T-helper 22 cell (primary cell): ENCODE results near the gene KRTAP10-7.
"Not testable (repeated sequence)": the region's sequence is repeated elsewhere in the genome, so short reads cannot be mapped to it uniquely, and the experiment has no call there.

Experiments used
- DNase-seq: peaks from one replicate; pipeline ENCODE4 v3.0.0-alpha.2; 2020; ENCODE audit warnings: low read depth

The KRTAP10-7 gene

DNA sequence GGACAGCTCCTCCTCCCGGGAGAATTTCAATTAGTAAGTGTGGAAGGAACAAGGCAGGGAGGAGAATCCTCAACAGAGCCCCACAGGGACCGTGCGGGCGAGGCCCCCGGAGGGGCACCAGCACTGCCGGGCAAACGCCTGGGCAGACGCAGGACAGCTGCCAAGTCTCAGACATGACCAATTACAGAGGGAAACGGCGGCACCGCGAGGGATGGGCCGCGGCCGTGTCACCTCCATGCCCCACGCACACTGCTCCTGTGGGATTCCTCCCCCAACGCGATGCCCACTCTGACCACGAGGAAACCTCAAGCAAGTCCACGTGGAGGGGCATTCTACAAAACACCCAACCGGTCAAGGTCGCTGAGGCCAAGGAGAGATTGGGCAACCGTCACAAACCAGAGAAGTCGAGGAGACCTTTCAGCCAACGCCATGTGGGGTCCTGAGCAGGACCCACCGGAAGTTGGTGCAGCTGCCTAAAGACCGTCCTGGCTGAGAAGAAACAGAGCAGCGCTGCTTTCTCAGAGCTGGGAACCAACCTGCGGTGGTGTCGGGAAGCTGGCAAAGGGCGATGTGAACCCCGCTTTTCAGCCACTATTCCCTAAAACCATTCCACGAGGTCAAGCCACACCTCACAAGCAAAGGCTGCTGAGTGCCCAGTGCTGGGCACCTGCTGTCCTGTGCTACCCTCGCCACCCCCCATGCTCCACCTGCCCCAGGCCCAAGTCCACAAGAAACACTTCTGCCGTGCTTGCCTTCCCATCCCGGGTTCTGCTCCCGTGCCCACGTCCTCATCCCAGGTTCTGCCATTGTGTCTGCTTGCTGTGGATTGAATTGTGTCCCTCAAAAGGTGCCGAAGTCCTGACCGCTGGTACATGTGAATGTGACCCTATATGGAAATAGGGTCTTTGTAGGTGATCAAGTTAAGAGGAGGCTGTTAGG lies 28.3 kb upstream of the KRTAP10-7 start:
- no peak for DNase-seq

DNA sequence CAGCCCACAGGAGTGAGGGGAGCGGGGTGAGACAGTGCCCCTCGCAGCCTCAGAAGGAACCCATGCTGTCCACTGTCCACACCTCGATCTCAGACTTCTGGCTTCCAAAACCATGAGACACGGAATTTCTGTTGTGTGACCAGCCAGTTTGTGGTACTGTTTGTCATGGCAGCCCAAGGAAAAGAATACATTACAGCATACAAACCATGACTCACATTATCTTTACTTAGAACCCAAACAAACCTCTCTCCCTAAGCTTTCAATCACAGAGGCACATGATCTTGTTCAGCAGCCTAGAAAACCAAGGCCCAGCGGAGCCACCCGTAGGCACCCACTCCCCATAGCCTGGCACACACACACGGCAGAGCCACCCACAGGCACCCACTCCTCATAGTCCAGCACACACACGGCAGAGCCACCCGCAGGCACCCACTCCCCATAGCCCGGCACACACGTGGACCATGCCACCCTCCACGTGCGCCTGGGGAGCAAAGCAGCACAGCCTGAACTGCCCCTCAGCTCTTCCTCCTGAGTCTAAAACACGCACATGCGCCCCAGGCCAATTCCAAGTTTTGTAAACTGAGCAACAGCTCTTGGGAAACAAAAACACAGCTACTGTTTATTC lies 27.3 kb upstream of the KRTAP10-7 start:
- no peak for DNase-seq

DNA sequence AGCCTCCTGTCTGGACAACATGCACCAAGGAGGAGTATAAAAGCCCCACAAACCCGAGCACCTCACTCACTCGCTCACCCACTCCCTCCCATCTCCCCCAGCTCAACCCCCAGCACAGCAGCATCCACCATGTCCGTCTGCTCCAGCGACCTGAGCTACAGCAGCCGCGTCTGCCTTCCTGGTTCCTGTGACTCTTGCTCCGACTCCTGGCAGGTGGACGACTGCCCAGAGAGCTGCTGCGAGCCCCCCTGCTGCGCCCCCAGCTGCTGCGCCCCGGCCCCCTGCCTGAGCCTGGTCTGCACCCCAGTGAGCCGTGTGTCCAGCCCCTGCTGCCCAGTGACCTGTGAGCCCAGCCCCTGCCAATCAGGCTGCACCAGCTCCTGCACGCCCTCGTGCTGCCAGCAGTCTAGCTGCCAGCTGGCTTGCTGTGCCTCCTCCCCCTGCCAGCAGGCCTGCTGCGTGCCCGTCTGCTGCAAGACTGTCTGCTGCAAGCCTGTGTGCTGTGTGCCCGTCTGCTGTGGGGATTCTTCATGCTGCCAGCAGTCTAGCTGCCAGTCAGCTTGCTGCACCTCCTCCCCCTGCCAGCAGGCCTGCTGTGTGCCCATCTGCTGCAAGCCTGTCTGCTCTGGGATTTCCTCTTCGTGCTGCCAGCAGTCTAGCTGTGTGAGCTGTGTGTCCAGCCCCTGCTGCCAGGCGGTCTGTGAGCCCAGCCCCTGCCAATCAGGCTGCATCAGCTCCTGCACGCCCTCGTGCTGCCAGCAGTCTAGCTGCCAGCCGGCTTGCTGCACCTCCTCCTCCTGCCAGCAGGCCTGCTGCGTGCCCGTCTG lies 26.6 kb upstream of the KRTAP10-7 start, which contains the start of gene KRTAP10-4:
KRTAP10-4 (plus strand) TSS at position 100 of the 827 bp plus-strand sequence; CDS start at position 130, 30 bp downstream.
- not testable (repeated sequence) for DNase-seq

DNA sequence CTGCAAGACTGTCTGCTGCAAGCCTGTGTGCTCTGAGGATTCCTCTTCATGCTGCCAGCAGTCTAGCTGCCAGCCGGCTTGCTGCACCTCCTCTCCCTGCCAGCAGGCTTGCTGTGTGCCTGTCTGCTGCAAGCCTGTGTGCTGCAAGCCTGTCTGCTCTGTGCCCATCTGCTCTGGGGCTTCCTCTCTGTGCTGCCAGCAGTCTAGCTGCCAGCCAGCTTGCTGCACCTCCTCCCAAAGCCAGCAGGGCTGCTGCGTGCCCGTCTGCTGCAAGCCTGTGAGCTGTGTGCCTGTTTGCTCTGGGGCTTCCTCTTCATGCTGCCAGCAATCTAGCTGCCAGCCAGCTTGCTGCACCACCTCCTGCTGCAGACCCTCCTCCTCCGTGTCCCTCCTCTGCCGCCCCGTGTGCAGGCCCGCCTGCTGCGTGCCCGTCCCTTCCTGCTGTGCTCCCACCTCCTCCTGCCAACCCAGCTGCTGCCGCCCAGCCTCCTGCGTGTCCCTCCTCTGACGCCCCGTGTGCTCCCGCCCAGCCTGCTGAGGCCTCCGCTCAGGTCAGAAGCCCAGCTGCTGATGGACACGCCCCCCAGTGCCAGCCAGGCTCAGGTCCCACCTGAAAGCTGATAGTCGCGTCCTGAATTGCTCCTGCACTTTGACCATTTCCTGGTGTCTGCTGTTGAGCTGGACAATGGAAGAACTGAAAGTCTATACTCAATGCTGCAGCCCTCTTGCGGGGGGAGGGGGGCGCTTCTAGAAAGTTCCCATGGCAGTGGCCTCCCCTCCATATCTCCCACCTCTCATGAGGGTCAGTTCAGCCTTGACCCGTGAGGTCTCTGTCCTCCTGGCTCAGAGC lies 25.7 kb upstream of the KRTAP10-7 start:
- no peak for DNase-seq

DNA sequence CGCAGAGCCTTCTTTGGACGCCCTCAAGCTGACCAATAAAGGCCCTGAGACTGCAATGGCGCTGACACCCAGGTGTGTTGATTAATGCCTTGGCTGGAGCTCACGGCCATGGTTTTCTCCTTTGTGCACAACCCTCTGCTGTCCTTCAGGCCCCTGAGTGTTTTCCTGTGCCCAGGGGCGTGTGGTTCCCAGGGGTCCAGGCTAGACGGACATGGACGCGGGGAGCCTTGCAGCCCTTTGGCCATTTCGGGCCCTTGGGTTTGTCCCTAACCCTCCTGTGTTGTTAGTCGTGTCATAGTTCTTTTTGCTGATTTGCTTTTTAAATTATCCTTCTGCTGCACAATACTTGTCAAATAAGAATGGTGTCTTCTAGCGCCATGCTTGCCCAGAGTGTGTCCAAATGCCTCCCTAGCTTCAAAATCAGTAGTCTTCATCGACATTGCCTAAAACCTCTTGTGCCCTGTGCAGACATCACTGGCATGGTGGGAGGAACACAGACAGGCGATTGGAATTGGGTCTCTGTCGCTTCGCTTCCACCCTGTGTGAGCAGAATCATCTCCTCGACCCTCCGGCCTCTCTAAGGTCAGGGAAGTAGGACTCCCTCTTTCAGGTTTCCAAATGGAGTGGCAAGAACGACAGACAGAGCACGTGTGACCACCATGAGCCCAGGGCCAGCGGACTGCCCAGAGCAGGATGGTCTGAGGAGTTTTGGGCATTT lies 24.9 kb upstream of the KRTAP10-7 start:
- no peak for DNase-seq

DNA sequence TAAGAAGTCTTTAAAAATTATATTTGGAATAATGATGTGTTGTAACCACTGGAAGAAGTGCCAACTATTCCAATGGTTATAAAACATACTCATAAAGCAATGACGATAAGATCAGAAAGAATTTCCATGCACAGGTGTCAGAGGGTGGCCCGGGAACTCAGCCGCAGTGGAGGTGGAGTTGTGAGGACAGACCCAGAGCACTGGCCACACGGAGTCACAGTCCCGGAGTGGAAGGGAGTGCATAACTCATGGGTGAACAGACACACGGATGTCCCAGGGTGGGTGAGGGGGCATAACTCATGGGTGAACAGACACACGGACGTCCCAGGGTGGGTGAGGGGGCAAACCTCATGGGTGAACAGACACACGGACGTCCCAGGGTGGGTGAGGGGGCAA lies 24.4 kb upstream of the KRTAP10-7 start:
- DNase-seq = no peak

DNA sequence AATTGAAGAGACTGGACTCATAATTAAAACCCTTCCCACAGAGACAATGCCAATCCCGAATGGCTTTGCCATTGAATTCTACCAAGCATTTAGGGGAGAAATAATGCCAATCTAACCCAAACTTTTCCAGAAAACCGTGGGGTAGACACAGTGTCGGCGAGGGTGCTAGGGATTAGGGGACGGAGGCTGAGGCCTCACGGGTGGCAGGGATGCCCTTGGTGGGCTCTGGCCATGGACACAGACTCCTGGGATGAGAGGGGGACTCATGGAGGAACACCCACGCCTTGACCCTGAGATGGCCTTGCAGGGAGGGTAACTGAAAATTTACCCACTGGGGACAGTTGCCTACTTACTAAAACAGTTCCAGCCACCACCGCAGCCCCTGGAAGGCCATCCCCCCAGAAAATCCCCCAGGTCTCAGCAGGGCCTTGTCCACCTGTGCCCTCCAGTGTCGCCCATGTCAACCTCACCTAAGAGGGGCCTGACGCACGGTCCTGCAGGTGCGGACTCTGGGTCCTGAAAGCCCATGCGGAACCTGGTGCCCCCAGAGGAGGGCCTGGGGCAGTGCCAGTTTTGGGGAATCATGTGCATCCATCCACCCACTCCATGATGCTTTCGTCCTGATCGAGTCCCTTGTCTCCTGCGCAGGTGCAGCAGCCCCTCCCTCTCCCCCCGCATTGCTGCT lies 21.9 kb upstream of the KRTAP10-7 start:
- no peak for DNase-seq

DNA sequence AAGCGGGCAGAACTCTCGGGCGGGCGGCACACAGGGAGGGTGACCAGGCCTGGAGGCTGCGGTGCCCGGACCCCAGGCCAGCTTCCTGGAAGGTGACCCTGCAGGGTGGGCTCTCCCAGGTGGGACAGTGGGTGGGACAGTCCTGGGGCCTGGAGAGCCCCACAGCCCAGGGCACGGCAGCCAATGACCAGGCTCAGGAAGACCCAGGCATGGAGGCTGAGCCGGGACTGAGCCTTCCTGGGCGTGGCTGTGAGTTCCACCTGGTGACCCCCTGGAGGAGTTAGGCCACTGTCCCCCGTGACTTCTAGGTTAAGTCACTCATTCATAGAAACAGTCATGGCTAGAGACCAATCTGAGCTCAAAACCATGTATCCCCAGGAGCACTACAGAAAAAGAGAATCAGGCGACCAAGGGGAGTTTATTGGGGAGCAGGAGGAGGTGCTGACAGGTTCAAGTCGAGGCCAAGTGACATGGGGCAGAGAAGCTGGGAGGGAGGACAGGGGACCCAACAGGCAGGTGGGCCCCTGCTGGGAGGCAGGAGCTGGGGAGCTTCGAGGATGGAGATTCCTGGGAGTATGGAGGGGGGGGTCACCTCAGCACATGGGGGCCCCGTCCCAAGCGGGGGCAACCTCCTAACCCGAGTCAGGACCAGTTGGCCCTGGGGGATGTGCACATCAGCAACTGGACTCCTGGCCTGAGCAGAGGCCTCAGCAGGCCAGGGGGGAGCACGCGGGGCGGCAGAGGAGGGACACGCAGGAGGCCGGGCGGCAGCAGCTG lies 21.2 kb upstream of the KRTAP10-7 start:
- no peak for DNase-seq

DNA sequence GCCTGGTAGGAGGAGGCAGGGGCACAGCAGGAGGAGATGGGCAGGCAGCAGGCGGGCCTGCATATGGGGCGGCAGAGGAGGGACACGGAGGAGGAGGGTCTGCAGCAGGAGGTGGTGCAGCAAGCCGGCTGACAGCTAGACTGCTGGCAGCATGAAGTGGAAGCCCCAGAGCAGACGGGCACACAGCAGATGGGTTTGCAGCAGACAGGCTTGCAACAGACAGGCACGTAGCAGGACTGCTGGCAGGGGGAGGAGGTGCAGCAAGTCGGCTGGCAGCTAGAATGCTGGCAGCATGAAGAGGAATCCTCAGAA lies 20.6 kb upstream of the KRTAP10-7 start:
- DNase-seq = no peak

DNA sequence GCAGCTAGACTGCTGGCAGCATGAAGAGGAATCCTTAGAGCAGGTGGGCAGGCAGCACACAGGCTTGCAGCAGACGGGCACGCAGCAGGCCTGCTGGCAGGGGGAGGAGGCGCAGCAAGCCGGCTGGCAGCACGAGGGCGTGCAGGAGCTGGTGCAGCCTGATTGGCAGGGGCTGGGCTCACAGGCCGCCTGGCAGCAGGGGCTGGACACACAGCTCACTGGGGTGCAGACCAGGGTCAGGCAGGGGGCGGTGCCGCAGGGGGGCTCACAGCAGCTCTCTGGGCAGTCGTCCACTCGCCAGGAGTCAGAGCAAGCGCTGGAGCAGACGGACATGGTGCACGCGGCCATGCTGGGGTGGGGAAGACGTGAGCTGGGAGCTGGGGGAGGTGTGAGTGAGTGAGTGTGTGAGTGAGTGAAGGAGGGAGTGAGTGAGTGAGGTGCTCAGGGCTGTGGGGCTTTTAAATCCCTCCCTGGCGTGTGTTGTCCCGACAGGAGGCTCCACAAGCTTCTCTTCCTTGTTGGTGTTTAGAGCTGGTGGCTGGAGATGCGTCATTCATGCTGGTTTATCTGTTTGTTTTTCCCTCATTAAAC lies 20.1 kb upstream of the KRTAP10-7 start, which contains the start of gene KRTAP10-5:
KRTAP10-5 (minus strand) TSS at position 374 of the 591 bp plus-strand sequence; CDS start at position 348, 26 bp downstream.
- not testable (repeated sequence) for DNase-seq

DNA sequence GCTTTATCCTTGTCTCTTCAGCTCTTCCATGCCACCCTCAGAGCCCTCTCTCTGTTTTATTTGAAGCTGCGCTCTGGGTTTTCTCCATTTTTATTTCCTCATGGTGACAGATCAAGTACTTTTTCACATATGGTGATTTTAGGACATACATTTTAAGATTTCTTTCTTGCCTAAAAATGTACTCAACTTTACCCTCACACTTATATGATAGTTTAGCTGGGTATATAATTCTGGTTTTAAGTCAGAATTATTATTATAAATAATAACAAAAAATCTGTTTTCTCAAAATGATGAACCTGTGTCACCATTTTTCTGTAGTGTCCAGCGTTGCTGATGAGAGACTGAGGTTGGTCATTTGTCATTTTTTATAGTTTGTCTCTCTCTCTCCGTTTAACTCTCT lies 19.2 kb upstream of the KRTAP10-7 start:
- no peak for DNase-seq

DNA sequence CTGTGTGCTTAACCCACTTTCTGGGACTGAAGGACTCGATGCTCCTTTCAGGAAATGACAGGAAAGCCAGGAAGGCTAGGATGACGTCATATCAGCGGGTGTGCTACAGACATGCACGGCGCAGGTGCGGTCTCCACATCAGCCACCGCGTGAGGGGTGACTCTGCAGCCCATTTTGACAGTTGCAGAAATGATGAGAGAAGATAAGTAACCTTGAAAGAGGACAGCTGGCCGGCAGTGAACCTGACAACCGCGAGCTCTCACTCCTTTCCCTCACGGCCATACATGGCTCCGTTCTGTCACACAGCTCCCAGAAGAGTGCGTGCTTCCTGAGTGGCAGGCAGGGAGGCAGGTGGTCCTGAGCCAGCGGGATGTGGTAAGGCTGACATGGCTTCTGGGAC lies 18.3 kb upstream of the KRTAP10-7 start:
- DNase-seq = no peak

DNA sequence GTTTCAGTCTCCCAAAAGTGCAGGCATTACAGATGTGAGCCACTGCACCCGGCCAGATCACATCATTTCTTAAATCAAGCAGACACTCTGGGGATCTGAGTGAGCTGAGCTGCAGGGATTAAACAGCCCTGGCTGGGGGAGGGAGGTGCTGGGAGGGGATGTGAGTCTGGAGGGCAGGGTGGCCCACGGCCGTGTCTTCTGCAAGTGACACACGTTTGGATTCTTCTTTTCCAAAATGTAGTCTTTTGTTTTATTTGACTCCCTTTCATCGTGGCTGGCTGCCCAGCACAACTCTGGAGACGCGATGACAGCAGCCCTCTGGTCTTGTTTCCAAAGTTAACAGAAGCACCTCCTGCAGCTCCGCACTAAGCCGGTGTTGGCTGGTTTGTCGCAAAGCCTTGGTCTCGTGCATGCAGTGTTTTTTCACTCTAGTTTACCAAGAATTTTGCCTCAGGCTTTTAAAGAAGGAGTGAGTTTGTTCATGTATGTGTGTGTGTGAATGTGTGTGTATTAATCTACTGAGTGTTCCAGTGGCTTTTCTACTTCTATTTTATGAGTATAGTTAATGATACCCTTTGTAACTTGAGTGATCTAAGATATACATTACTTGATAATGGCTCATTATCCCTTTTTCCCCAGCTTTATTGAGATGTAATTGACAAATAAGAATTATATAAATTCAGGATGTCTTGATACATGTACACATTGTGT lies 17.2 kb upstream of the KRTAP10-7 start:
- DNase-seq = no peak

DNA sequence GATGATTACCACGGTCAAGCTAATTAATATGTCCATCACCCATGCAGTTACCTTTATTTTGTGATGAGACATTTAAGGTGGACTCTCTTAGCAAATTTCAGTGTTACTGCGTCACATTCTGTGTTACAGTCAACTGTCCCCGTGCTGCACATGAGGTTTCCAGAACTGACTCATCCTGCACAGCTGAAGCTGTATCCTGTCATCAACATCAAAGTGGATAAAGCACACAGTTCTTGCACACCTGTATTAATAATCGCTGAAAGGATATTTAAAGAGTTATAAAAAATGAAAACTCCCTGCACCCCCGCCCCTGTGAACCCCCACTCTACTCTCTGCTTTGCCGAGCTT lies 16.6 kb upstream of the KRTAP10-7 start:
- no peak for DNase-seq

DNA sequence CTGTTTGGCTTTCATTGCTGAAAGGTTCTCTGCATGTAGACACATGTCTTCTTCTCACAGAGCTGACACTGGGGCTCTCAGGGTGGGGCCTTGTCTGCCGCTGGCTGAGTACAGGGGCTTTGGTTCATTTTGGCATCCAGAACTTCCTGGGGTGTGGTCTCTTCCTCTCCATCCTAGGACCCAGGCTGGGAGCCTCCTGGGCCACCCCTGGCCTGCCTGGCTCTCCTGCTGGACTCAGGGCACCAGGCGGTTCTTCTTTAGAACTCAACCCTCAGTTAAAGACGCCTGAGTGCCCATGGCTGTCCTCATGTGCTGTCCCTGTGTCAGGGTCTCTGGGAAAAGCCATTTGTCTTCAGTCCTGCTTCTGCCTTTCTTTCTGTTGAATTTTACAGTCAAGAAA lies 14.5 kb upstream of the KRTAP10-7 start:
- no peak for DNase-seq

DNA sequence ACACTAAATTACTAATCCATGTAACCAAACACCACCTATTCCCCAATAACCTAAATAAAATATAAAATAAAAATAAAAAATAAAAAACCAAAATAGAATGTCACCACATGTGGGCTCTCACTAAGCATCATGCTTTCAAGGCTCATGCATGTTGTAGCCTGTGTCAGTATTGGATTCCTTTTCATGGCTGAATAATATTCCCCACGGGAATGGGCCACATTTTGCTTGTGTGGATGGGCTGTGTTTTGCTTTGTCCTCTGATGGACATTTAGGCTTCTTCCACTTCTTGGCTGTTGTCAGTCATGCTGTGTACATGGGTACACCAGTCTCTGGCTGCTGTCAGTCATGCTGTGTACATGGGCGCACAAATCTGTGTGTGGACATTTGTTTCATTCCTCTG lies 11.3 kb upstream of the KRTAP10-7 start:
- DNase-seq = no peak

DNA sequence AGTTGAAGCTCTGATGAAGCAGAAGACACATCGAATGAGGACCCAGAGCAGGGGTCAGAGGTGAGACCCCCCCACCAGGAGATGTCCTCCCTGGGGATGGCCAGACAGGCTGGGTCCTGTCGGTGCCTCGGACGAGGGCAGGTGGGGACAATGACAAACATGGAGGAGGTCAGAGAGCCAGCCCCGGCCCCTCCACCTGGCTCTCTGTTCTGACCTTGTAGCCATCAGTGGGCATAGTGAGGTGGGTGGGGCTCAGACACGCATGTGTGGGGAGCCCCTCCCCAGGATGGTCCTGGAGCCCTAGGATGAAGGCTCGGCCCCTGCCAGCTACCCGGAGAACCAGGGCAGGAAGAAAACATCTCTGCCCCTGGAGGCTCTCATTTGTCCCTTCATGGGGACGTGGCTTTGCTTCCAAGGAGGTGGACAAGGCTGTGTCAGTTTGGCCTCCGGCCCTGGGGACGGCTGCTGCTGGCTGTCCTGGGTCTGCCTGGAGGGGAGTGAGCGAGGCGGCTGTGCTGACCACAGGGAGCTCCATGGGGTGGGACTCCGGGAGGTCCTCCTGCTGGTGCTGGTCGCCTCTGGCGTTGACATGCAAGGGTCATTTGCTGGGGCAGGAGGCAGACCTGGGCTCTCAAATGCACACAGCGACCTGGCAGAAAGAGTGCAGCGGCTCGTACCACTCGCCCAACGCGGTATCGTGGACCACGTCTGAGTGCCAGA lies 10.7 kb upstream of the KRTAP10-7 start:
- no peak for DNase-seq

DNA sequence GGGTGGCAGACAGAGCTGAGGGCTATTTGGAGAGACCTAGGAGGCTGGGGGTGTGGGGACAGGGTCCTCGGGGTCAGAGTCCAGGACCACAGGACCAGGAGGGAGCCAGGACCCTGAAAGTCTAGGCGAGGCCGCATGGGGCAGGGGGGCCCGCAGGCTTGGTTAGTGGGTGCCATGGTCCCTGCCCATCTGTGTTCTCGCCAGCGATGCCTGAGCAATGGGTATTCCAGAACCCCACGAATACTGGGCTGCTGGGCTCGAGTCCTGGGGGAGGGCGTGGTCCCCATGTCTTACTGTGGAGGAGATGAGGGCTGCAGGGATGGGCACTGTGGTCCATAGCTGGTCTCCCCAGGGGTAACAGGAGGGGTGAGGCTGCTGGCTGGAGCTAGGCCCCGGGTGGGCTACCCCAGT lies 10.1 kb upstream of the KRTAP10-7 start:
- DNase-seq = no peak
